IMR-90 (cell line): Measurements from ENCODE around the gene TMCC1.

ENCODE experiments used
- BHLHE40 ChIP-seq: fragments of 150-350 bp; IDR thresholded peaks from 2 replicates; pipeline ENCODE4 v1.6.1; 2016; ENCODE audit warnings: mild to moderate bottlenecking, low read depth, low read length
- CTCF ChIP-seq: conservative IDR thresholded peaks from 2 replicates; pipeline ENCODE4 v1.5.1; 2012; ENCODE audit warnings: mild to moderate bottlenecking, low read depth, low read length, improper control_type of control experiment
- MAFK ChIP-seq: IDR thresholded peaks from 2 replicates; pipeline ENCODE4 v1.6.1; 2012; ENCODE audit warnings: low read depth, low read length, improper control_type of control experiment
- MAZ ChIP-seq: IDR thresholded peaks from 2 replicates; pipeline ENCODE4 v1.6.1; 2012; ENCODE audit warnings: low read depth, mild to moderate bottlenecking, low read length, improper control_type of control experiment, moderate library complexity, borderline replicate concordance
- POLR2A ChIP-seq: IDR thresholded peaks from 2 replicates; pipeline ENCODE4 v1.6.1; 2012; ENCODE audit warnings: mild to moderate bottlenecking, low read depth, low read length
- RAD21 ChIP-seq: IDR thresholded peaks from 2 replicates; pipeline ENCODE4 v1.6.1; 2012; ENCODE audit warnings: low read length, improper control_type of control experiment
- RFX5 ChIP-seq: IDR thresholded peaks from 2 replicates; pipeline ENCODE4 v1.8.0; 2012; ENCODE audit warnings: low read depth, mild to moderate bottlenecking, low read length, moderate library complexity
- SMC3 ChIP-seq: fragments of 150-350 bp; IDR thresholded peaks from 2 replicates; pipeline ENCODE4 v1.6.1; 2016; ENCODE audit warnings: low read depth, mild to moderate bottlenecking, antibody characterized with exemption, low read length, moderate library complexity
- USF2 ChIP-seq: fragments of 150-350 bp; IDR thresholded peaks from 2 replicates; pipeline ENCODE4 v1.6.1; 2017; ENCODE audit warnings: mild to moderate bottlenecking, antibody characterized with exemption, low read length, low read depth

- no peak for TF ChIP-seq CTCF
- TF ChIP-seq MAZ: no peak
- TF ChIP-seq SMC3: no peak
- no peak for TF ChIP-seq MAFK
- no peak for TF ChIP-seq USF2
- TF ChIP-seq BHLHE40: no peak
- TF ChIP-seq POLR2A: no peak
- no peak for TF ChIP-seq RAD21
- TF ChIP-seq RFX5: no peak
Observed at GRCh38 chr3:129599073-129599472, 294.4 kb downstream of the TMCC1 start.
